NCI-H774 (cell line): ENCODE results near the gene SMAD1.

Experiments used
- DNase-seq: peaks from one replicate; lab custom pipeline; 2025; lab: John Stamatoyannopoulos, UW

Gene SMAD1

DNA sequence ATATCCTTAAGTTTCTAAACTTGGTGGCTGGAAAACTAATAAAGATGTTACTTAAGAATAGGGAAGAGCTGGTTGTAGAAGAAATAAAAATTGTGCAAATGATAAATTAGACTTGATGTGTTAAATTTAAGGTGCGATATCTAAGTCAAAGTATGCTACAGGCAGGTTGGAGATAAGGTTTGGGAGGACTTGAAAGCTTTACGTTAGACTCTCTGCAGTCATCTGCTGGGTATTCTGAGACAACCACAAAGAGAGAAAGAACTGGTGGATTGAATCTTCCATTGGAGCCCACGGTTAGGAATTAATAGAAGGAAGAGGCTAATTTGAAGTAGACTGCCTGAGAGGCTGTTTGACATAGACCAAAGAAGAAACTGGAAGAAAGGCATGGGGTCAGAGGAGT is 7.9 kb downstream of the SMAD1 start:
- no peak for DNase-seq

DNA sequence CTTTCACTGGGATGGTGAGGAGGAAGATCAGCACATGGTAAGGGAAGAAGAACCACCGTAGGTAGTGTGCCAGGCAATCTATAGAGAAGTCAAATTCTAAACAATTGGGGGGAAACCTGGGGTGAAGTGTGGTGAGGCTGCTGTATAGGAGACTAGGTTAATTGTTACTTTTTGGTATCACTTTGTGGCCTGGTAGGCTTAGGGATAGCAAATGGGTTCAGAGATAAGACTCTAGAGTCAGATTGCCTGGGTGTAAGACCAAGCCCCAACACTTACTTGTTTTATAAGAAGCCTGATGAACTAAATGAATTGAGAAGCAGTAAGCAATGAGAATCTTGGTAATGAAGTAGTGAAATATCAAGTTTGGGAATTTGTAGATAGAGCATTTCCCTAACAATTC is 8.7 kb downstream of the SMAD1 start:
- DNase-seq: no peak

- DNase-seq: no peak
Observed at GRCh38 chr4:145490796-145491195, 9.1 kb downstream of the SMAD1 start.

GRCh38 chr4:145492376-145492775 is 10.7 kb downstream of the SMAD1 start:
- DNase-seq: no peak

GRCh38 chr4:145493166-145493565 is 11.5 kb downstream of the SMAD1 start:
- no peak for DNase-seq

GRCh38 chr4:145494666-145495270 is 13.1 kb downstream of the SMAD1 start:
- DNase-seq: no peak

GRCh38 chr4:145496292-145496691 is 14.6 kb downstream of the SMAD1 start:
- no peak for DNase-seq

- no peak for DNase-seq
Observed at GRCh38 chr4:145497199-145498149, 15.8 kb downstream of the SMAD1 start.

GRCh38 chr4:145498430-145498829 is 16.8 kb downstream of the SMAD1 start:
- no peak for DNase-seq

- no peak for DNase-seq
Observed at GRCh38 chr4:145501051-145501660, 19.5 kb downstream of the SMAD1 start.

DNA sequence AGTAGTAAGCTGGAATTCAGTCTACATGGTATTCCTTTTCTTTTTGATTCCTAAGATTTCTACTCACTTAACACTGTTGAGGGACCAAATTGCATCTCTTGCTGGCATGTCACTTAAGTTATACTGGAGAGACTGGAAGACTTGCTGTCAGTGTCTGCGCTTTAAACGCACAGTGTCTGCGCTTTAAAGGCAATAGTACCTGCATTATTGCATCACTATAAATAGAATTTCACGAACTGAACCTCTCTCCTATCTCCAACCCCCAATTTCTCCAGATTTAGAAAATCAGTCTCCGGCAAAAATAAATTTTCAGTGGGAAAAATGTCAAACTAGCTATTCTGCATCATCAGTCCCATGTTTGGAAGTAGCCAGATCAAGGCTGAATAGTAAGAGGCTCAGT is 21.2 kb downstream of the SMAD1 start:
- DNase-seq: no peak

GRCh38 chr4:145503486-145504072 is 21.9 kb downstream of the SMAD1 start:
- DNase-seq: no peak

DNA sequence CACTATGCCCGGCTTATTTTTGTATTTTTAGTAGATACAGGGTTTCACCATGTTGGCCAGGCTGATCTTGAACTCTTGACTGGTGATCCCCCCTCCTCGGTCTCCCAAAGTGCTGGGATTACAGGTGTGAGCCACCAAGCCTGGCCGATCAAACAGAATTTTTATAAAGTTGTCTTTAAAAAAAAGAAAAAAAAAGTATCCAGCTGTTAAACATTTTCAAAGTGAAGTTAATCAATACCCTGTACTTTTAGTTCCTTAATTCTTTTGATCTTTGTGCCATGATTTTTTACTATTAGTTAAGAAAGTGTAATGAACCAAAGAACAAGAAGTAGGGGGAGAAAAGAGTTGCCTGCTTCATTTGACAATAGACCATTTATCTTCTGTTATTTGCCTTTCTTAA is 24.3 kb downstream of the SMAD1 start:
- no peak for DNase-seq

DNA sequence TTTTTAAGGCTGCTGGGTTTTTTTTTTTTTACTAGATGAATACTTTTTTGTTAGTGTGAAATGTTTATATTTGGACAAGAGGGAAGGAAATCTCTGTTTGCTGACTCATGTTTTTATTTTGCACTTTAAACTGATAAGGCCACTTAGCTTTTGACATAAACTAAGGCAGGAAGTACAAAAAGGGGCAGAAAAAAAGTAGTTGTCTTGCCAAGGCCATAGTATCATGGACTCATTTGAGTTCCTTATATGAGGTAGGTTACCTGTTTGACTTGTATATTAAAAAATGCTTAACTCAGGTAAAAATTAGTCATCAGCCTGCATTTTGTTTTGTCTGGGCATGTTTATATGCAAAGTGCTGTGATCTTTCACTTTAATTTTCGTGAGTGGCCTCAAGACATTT is 26.0 kb downstream of the SMAD1 start:
- DNase-seq: no peak

DNA sequence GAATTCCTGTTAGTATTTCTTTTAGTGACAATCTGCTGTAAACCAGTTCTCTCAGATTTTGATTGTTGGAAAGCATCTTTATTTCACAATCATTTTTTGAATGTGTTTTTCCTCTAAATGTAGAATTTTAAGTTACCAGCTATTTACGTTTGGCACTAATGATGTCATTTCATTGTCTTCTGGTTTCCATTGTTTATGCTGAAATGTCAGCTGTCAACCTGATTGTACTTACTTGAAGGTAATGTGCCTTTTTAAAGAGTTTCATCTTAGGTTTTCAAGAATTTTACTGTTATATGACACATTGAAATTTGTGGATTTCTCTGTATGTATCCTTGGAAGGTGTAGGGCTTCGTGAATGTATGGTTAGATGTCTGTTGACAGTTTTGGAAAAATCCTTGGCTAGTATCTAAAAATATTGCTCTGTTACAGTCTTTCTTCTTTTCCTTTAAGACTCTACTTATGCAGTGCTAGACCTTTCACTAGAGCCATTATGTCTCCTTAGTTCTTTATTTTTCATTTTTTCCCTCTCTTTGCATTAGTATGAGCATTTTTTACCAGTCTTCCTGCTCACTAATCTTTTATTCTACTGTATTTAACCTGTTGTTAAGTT is 30.4 kb downstream of the SMAD1 start:
- DNase-seq: no peak

- no peak for DNase-seq
Observed at GRCh38 chr4:145513020-145513621, 31.5 kb downstream of the SMAD1 start.

DNA sequence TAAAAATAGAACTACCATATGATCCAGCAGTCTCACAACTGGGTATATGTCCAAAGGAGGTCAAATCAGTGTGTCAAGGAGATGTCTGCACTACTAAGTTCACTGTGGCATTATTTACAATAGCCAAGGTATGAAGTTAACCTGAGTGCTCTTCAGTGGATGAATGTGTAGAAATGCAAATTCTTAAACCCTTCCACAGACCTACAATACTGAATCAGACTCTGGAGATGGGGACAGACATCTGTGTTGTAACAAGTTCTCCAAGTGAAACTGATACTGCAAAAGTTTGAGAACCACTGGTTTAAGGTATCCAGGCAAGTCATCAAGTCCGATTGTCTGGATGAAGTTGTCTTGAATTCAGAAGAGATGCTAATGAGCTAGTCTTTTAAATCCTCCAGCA is 38.5 kb downstream of the SMAD1 start:
- no peak for DNase-seq

- DNase-seq: no peak
Observed at GRCh38 chr4:145521282-145521681, 39.6 kb downstream of the SMAD1 start.

DNA sequence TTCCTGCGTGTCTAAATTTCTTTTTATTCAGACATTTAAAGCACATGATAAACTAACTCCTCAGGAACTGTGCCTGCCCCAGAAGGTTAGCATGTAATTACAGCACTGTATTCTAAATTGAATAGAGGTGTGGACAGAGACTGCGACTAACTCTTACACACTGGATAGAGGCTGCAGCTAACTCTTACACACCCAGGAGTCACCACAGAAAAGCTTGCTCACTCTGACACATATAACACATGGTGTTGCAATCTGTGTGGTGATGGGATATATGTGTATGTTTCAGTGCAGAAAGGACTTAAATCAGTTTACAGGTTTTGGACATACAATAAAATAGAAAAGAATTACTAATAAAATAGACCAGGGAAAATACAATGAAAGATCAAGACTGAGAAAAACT is 41.5 kb downstream of the SMAD1 start:
- DNase-seq: no peak

DNA sequence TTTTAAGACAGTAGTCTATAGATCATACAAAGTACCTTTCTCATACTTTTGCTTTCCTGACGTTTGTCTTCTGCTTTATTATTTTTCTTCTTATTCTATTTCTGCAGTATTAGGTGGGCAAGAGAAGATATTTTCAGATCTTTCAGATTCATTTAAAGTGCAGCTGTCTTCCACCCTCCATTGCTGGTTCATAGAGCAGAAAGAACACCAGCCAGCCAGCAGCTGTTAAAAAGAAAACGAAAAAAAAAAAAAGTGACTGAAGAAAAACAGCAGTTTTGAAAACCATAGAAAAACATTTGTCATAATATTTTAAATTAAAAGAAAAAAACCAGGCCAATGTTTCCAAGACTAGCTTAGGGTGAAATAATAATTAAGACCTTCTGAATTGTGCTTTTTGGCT is 42.9 kb downstream of the SMAD1 start:
- DNase-seq: no peak

- no peak for DNase-seq
Observed at GRCh38 chr4:145525291-145525740, 43.7 kb downstream of the SMAD1 start.

DNA sequence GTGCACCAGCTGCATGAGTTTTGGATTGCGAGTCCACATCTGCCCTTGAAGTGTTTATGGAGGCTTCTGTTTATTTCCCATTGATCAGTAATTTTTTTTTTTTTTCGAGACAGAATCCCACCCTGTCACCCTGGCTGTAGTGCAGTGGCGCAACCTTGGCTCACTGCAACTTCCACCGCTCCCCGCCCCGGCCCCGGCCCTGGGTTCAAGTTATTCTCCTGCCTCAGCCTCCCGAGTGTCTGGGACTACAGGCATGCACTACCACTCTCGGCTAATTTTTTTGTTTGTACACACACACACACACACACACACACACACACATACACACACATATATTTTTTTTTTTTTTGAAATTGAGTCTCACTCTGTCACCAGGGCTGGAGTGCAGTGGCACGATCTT is 46.1 kb downstream of the SMAD1 start:
- no peak for DNase-seq
